Small intestine (tissue), 7 donors: ENCODE measurements around the gene FASTK. TPM values are rescaled to one million over a fixed set of nuclear protein-coding genes. Genes with fewer than 3 reads are reported as not detected.

Experiments
- DNase-seq, 2 donors: peaks; one replicate each; pipeline versions ENCODE4 v3.0.0 to v3.0.0-alpha.2; 2013
- FAIRE-seq: peaks from 2 replicates; lab custom pipeline; 2012; peaks lifted over from hg19 to GRCh38; lab: Jason Lieb, UNC
- H3K27ac ChIP-seq, 3 donors: one replicate each; pipeline ENCODE4 v1.5.1; 2013; ENCODE audit warnings: low read length in 2 of 3, mild to moderate bottlenecking in 2 of 3, control low read depth in 1 of 3, inconsistent platforms in 1 of 3, low read depth in 1 of 3, moderate library complexity in 1 of 3
- H3K27me3 ChIP-seq, 3 donors: one replicate each; pipeline ENCODE4 v1.6.1; 2013; ENCODE audit warnings: low read length in 3 of 3, inconsistent platforms in 1 of 3; ENCODE audit not compliant: control insufficient read depth in 3 of 3, insufficient read depth in 3 of 3
- H3K36me3 ChIP-seq, 3 donors: one replicate each; pipeline ENCODE4 v1.6.1; 2013; ENCODE audit warnings: low read length in 3 of 3, inconsistent platforms in 1 of 3, low read depth in 1 of 3, mild to moderate bottlenecking in 1 of 3, moderate library complexity in 1 of 3; ENCODE audit not compliant: control insufficient read depth in 3 of 3, insufficient read depth in 2 of 3
- H3K4me1 ChIP-seq, 3 donors: one replicate each; pipeline ENCODE4 v1.6.1; 2013; ENCODE audit warnings: low read length in 2 of 3, inconsistent platforms in 1 of 3, low read depth in 1 of 3, mild to moderate bottlenecking in 1 of 3, moderate library complexity in 1 of 3; ENCODE audit not compliant: control insufficient read depth in 3 of 3, insufficient read depth in 2 of 3
- H3K4me3 ChIP-seq, 3 donors: one replicate each; pipeline ENCODE4 v1.5.1; 2013; ENCODE audit warnings: low read length in 3 of 3, control low read depth in 1 of 3, inconsistent platforms in 1 of 3, low read depth in 1 of 3, mild to moderate bottlenecking in 1 of 3, moderate library complexity in 1 of 3
- H3K9me3 ChIP-seq, 2 donors: one replicate each; pipeline ENCODE4 v1.6.1; 2013; ENCODE audit warnings: low read depth in 1 of 2, low read length in 1 of 2; ENCODE audit not compliant: control insufficient read depth in 2 of 2, insufficient read depth in 1 of 2
- WGBS, 3 donors: extraction: QIAGEN DNeasy Blood & Tissue Kit; methylation state at CpG; one replicate each; pipeline ENCODE4 v1.1.7; 2013; 5-methylcytosine and 5-hydroxymethylcytosine counted together
- polyA plus RNA-seq, 4 donors: library from polyadenylated mRNA; stranded (reverse) in 3 of 4; unstranded in 1 of 4; fragments of 200-250 nt in 3 of 4; fragments of 120-200 nt in 1 of 4; gene quantifications; one replicate each; pipeline versions ENCODE4 v1.2.1 to v1.2.3, GENCODE V29; 2013
- donor health status: healthy with polysubstance abuse.
- donor health status: control.
- donor health status: control.
- donor health status: Bipolar disorder and iron deficiency.
- donor health status: healthy.

FASTK gene
- polyA plus RNA-seq, 4 donors: 95.2 to 248 (median 126) TPM

DNA sequence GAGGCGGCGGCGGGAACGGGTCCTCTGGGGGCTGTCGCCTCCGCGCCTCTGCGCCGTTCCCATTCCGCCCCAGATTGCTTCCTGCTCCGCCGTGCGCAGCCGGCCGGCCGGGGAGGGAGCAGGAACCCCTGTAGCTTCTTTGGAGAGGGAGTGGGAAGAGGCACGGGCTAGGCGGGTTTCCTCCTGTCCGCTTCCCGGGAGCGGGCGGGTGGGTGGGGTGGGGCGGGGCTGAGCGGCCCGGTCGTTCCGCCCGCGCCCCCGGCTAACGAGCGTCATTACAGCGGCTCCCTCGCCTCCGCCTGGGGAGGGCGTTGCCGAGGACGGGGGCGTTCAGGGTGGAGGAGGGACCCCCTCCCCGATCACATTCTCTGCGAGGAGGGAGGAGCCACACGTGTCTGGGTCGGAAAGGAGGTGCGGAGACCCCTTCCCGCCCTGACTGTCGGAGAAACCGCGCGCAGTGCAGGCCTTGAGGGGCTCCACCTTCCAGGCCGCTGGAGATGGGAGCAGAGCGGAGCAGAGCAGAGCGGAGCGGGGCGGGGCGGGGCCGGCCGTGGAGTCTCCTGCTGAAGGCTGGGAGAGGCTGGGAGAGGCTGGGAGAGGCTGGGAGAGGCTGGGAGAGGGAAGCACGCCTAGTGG lies 45.4 kb upstream of the FASTK start:
- Histone ChIP-seq H3K36me3 (peaks cover 0 to 86% (median 5%) of the 10 kb centered on the region in 3 donors), H3K4me3 (peak overlapping the region in 2 of 3 donors; percentile 28 to 44), H3K4me1 (peaks cover 0 to 29% (median 0%) of the 10 kb centered on the region in 3 donors), H3K9me3 (no peaks in the 10 kb centered on the region), H3K27ac (no peak overlapping the region), H3K27me3 (no peaks in the 10 kb centered on the region)
- peak in 1 of 2 donors; percentile 36 for DNase-seq
- WGBS, 3 donors: 10 to 32% (median 32%) methylated on average over 36 to 58 of the region's 58 CpGs
- FAIRE-seq: no peak

DNA sequence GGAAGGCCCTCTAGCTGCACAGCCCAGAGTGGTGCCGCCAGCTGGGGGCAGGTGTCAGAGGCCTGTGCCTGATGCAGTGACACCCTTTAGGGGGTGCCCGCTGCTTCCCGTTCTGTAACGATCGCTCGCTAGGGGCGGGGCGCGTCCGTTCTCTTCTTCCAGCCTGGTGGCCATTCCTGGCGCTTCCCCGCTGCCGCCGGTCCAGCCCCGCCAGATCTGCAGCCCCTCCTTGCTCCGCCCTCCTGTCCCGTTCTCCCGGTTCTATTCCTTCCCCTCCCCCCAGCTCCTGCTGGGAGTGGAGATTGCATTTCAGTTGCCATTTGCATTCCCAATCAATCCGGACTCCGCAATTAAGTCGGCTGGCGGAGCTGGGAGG lies 44.8 kb upstream of the FASTK start:
- Histone ChIP-seq H3K36me3 (peaks cover 0 to 86% (median 5%) of the 10 kb centered on the region in 3 donors), H3K27me3 (no peaks in the 10 kb centered on the region), H3K4me3 (peak overlapping the region in 2 of 3 donors; percentile 28 to 44), H3K27ac (no peak overlapping the region), H3K4me1 (peaks cover 0 to 29% (median 0%) of the 10 kb centered on the region in 3 donors), H3K9me3 (no peaks in the 10 kb centered on the region)
- FAIRE-seq (no peak), DNase-seq (peak; percentile 50 to 59)
- WGBS, 3 donors: 16 to 31% (median 21%) methylated on average over 21 to 22 of the region's 22 CpGs

DNA sequence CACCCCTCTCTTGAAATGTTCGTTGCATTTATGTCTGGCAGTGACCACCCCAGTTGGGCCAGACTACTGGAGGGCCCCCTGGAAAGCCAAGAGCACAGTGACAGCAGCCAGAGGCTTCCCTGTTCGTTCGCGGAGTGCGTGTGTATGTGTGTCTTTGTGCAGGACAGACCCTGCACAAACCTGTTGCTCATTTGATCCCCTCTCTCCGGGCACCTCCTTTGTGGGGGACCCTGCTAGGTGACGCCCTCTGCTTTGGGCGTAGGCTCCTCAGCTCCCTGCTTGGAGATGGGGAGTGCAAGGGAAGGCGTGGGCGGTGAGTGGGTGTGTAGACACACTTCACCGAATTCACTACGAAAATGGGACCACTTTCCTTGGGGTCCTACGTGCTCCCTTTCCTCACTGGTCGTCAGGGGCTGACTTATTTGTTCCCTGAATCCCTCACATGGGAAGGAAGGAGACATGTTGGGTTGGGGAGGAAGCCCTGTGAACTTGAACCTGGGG lies 44.3 kb upstream of the FASTK start:
- H3K9me3 ChIP-seq: no peaks in the 10 kb centered on the region
- H3K27me3 ChIP-seq: no peaks in the 10 kb centered on the region
- H3K27ac ChIP-seq: no peak overlapping the region
- FAIRE-seq (no peak), DNase-seq (no peak)
- 84 to 89% (median 88%) methylated on average over 14 of the region's 14 CpGs for WGBS, 3 donors
- no peak overlapping the region for H3K4me3 ChIP-seq
- H3K4me1 ChIP-seq: peaks cover 0 to 25% (median 0%) of the 10 kb centered on the region in 3 donors
- peaks cover 3 to 86% (median 5%) of the 10 kb centered on the region in 3 donors for H3K36me3 ChIP-seq

DNA sequence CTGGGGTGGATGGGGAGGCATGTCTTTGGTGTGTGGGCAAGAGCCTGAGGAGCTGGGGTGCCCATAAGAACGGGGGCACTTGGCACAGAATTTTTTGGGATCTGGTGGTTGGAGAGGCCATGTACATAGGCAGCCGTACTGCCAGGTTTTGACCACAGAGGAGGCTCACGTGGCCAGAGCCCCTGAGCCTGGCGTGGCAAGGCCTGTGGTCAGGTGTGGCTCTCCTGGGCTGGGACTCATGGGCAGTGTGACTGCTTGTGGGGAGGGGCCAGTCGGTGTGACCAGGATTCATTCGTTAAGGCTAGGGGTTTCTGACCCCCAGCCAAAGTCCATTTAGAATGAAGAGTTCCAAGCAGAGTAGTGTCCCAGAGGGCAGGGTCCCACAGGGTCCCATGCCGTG lies 43.9 kb upstream of the FASTK start:
- H3K9me3 ChIP-seq: no peaks in the 10 kb centered on the region
- H3K27ac ChIP-seq: no peak overlapping the region
- H3K4me1 ChIP-seq: peaks cover 0 to 20% (median 0%) of the 10 kb centered on the region in 3 donors
- WGBS, 3 donors: 70 to 86% (median 83%) methylated on average over 7 of the region's 7 CpGs
- FAIRE-seq (no peak), DNase-seq (no peak)
- H3K27me3 ChIP-seq: no peaks in the 10 kb centered on the region
- no peak overlapping the region for H3K4me3 ChIP-seq
- peaks cover 3 to 86% (median 5%) of the 10 kb centered on the region in 3 donors for H3K36me3 ChIP-seq

DNA sequence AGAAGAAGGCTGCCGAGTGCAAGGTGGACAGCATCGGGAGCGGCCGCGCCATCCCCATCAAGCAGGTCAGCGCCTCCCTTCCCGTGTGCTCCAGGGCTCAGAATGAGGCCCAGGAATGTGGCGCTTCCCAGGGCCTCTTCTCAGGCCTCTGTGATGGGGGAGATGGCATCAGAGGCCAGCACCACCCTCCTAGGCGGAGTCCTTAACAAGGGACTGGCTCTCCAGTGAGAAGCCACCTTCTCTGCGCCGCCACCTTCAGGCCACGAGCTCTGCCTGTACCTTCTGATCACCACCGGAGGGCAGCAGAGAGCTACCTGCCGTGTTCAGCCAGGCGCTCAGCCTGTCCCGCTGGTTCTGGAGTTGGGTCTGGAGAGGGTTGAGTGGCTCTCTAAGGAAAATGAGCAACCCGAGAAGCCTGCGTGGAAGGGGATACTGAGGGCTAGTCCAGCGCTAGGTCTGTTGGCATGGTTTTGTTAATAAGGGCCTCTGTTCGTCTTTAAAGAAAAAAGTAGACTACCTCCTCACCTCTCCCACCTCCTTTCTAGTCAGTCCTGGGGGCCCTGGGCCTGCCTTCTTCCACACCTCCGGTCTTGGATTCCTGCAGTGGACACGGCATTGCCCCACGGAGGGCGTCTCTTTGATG lies 43.3 kb upstream of the FASTK start:
- no peak for FAIRE-seq
- DNase-seq: peak; percentile 82 to 90
- WGBS, 3 donors: 40 to 47% (median 47%) methylated on average over 22 to 24 of the region's 24 CpGs
- Histone ChIP-seq H3K9me3 (no peaks in the 10 kb centered on the region), H3K4me3 (no peak overlapping the region), H3K27me3 (no peaks in the 10 kb centered on the region), H3K4me1 (peaks cover 0 to 16% (median 0%) of the 10 kb centered on the region in 3 donors), H3K36me3 (peaks cover 3 to 86% (median 5%) of the 10 kb centered on the region in 3 donors), H3K27ac (no peak overlapping the region)

DNA sequence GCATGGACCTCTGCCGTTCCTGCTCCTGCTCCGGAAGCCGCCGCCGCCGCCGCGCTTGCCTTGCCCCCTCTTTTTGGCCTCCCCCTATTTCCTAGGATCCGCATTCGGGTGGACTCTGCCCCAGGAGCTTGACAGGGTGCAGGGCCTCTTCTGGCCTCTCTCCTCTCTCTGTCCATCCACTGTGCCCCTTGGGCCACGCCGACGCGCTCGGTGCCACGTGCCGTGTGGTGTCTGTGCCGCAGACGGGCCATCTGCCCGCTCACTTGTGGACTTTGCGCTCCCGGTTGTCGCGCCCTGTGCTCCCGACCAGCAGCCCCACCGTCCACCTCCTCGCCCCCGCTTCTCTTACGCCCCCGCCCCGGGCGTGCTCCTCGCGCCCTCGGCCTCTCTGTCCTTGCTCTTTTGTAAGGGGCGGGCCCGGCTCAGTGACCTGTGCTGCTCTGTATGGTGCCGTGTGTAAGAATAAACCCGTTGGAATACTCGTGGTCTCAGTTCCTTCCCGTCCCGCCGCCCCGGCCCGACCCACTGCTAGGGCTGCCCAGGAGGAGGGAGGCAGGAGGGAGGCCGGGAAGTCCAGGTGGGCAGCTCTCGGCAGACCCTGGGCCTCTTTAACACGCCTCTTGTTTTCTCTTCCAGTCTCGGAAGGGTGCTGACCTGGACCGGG lies 42.7 kb upstream of the FASTK start:
- H3K27me3 ChIP-seq: no peaks in the 10 kb centered on the region
- H3K27ac ChIP-seq: no peak overlapping the region
- no peak for DNase-seq
- WGBS, 3 donors: 86 to 91% (median 89%) methylated on average over 46 to 50 of the region's 50 CpGs
- H3K9me3 ChIP-seq: no peaks in the 10 kb centered on the region
- FAIRE-seq: no peak
- peaks cover 0 to 16% (median 0%) of the 10 kb centered on the region in 3 donors for H3K4me1 ChIP-seq
- no peak overlapping the region for H3K4me3 ChIP-seq
- H3K36me3 ChIP-seq: peaks cover 3 to 86% (median 5%) of the 10 kb centered on the region in 3 donors

DNA sequence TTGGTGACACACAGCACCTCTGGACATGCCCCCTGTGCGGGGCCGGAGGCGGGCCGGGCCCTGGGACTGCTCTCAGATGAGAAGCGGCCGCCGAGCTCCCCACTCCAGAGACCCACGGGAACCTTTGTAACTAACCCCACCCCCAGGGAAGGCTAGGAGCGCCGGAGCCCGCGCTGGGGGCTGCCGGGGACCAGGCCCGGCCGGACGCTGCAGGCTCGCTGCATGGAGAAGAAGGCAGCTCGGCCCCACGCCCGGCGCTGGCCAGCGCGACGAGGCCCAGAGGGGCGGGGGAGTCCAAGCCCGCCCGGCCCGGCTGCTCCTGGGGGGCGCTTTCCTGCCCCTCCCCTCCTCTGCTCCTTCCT lies 42.2 kb upstream of the FASTK start:
- Histone ChIP-seq H3K27me3 (no peaks in the 10 kb centered on the region), H3K9me3 (no peaks in the 10 kb centered on the region), H3K27ac (no peak overlapping the region), H3K4me1 (peaks cover 0 to 16% (median 0%) of the 10 kb centered on the region in 3 donors), H3K36me3 (peaks cover 3 to 86% (median 5%) of the 10 kb centered on the region in 3 donors), H3K4me3 (no peak overlapping the region)
- DNase-seq: no peak
- no peak for FAIRE-seq
- 89 to 94% (median 93%) methylated on average over 21 to 29 of the region's 29 CpGs for WGBS, 3 donors

DNA sequence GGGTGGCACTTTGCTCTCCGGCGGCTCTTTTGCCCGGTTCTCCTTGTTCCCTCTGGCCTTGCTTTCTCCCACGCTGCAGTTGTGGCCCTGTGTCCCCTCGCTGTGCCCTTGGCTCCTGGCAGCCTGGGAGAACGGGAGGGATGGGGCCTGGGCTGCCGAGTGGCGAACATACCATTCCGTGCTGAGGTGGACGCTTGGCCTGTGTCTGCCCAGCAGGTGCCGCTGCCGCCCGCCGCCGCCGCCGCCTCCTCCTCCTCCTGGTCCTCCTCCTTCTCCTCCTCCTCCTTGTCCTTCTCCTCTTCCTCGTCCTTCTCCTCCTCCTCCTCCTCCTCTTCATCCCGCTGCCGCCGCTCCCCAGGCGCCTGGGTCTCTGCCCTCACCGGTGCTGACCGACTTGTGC lies 41.7 kb upstream of the FASTK start:
- Histone ChIP-seq H3K9me3 (no peaks in the 10 kb centered on the region), H3K27ac (no peak overlapping the region), H3K36me3 (peaks cover 3 to 86% (median 5%) of the 10 kb centered on the region in 3 donors), H3K27me3 (no peaks in the 10 kb centered on the region), H3K4me1 (peaks cover 0 to 16% (median 0%) of the 10 kb centered on the region in 3 donors), H3K4me3 (no peak overlapping the region)
- DNase-seq (no peak), FAIRE-seq (no peak)
- WGBS, 3 donors: 85 to 90% (median 89%) methylated on average over 22 to 24 of the region's 24 CpGs
